Pancreas (tissue), 10 donors: ENCODE measurements around the gene BRD7. TPM values are rescaled to one million over a fixed set of nuclear protein-coding genes. Genes with fewer than 3 reads are reported as not detected.

Experiments used
- ATAC-seq, 4 donors: fragments of 200-7000 bp; cut with Tn5 transposase; one replicate each; pipeline versions ENCODE4 v1.8.0 to v1.9.1; 2020; ENCODE audit warnings: mild to moderate bottlenecking in 4 of 4, moderate library complexity in 4 of 4
- DNase-seq, 6 donors: peaks; one replicate each; pipeline ENCODE4 v3.0.0-alpha.2; 2020
- FAIRE-seq: peaks from 2 replicates; lab custom pipeline; 2012; peaks lifted over from hg19 to GRCh38; lab: Jason Lieb, UNC
- H3K27ac ChIP-seq, 4 donors: fragments of 200-600 bp; sonication (generic); 1 replicate in 3 of 4; 2 replicates in 1 of 4; pipeline versions ENCODE4 v1.5.0 to v1.8.0; 2020
- H3K27me3 ChIP-seq, 4 donors: fragments of 200-600 bp; one replicate each; pipeline ENCODE4 v1.8.0; 2021
- H3K36me3 ChIP-seq, 3 donors: fragments of 200-600 bp; sonication (generic) in 1 of 3; one replicate each; pipeline versions ENCODE4 v1.5.0 to v1.8.0; 2020 to 2021
- H3K4me1 ChIP-seq, 3 donors: fragments of 200-600 bp; one replicate each; pipeline ENCODE4 v1.8.0; 2021
- H3K4me3 ChIP-seq, 4 donors: fragments of 200-600 bp; sonication (generic) in 2 of 4; one replicate each; pipeline versions ENCODE4 v1.5.0 to v1.8.0; 2020 to 2021
- H3K9me3 ChIP-seq, 4 donors: fragments of 200-600 bp; one replicate each; pipeline ENCODE4 v1.8.0; 2021
- WGBS, 2 donors: extraction: QIAGEN DNeasy Blood & Tissue Kit; methylation state at CpG; one replicate each; pipeline ENCODE4 v1.1.7; 2013; 5-methylcytosine and 5-hydroxymethylcytosine counted together
- intact Hi-C, 3 donors: fragments of 100-400 bp; cut with DNase I; formaldehyde crosslinking; loops; one replicate each; pipeline versions ENCODE4 v1.11.1 to v1.14.2; 2022
- polyA plus RNA-seq, 2 donors: library from polyadenylated mRNA; stranded (reverse); fragments of 200-250 nt; gene quantifications; one replicate each; pipeline ENCODE4 v1.2.3, GENCODE V29; 2013
- total RNA-seq, 6 donors: library from RNA; stranded (reverse); fragmentation: NEBNext Ultra II Directional in 4 of 6; extraction: Animal tissue kit (Norgen Biotek cat#: 25700) in 4 of 6; gene quantifications; one replicate each; pipeline versions ENCODE4 v1.2.1 to v1.2.4, GENCODE V29; 2021 to 2023
- TF ChIP-seq, protein P1 (sequence below), 4 donors: fragments of 200-600 bp; sonication (generic) in 3 of 4; IDR thresholded peaks; one replicate each; pipeline versions ENCODE4 v1.5.0 to v1.8.0; 2021; ENCODE audit warnings: antibody characterized with exemption in 4 of 4
- donor health status: healthy with polysubstance abuse.
- donor health status: DM: no; HTN: no; CAD: no; lungs with moderate emphysema.
- donor health status: DM: no; HTN: no; CAD: no.
- donor health status: control.
- donor health status: control.
- donor health status: Bipolar disorder and iron deficiency.
- donor health status: DM: yes; HTN: yes; CAD: no.
- donor health status: DM: no; HTN: no; CAD: no.
- donor health status: DM: no; HTN: no; CAD: no.
- donor health status: DM: yes; HTN: yes; CAD: no.

Gene BRD7
- total and polyA plus RNA-seq, 8 donors, result 23.4 to 40.4 (median 32.4) TPM

DNA sequence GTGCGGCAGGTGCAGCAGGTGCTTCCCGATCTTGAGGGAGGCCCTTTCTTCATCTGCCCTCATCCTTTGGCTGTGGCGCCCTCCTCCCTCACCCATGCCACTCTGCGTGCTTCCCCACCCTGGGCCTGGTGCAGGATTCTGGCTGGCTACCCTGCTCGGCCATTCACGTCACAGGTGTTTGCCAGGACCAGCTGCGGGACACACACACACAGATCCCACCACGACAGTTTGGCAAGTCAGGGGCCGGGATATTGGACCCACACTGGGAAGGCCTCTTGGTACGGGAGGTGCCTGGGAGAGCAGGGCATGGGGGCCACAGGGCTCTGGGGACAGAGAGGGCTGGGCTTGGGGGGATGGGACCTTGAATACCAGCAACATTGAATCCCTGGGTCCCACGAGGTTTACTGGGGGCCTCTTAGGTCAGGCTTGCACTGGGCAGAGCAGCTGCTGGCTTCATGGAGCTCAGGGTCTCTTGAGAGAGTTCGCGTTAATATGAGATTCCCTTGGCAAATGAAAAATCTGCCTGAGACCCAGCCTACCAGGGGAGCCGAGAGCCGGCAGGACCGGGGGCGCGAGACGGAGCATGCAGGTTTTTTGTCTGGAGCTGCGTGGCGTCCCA is 87.3 kb downstream of the BRD7 start:
- TF ChIP-seq, protein P1, sequence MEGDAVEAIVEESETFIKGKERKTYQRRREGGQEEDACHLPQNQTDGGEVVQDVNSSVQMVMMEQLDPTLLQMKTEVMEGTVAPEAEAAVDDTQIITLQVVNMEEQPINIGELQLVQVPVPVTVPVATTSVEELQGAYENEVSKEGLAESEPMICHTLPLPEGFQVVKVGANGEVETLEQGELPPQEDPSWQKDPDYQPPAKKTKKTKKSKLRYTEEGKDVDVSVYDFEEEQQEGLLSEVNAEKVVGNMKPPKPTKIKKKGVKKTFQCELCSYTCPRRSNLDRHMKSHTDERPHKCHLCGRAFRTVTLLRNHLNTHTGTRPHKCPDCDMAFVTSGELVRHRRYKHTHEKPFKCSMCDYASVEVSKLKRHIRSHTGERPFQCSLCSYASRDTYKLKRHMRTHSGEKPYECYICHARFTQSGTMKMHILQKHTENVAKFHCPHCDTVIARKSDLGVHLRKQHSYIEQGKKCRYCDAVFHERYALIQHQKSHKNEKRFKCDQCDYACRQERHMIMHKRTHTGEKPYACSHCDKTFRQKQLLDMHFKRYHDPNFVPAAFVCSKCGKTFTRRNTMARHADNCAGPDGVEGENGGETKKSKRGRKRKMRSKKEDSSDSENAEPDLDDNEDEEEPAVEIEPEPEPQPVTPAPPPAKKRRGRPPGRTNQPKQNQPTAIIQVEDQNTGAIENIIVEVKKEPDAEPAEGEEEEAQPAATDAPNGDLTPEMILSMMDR (IDR thresholded peaks at IDR 0.05), result no peak
- Histone ChIP-seq H3K36me3 (no peaks in the 10 kb centered on the region), H3K9me3 (no peaks in the 10 kb centered on the region), H3K4me1 (no peaks in the 10 kb centered on the region), H3K27ac (peak overlapping the region in 2 of 4 donors; percentile 28 to 56), H3K4me3 (peak overlapping the region in 1 of 4 donors; percentile 1), H3K27me3 (no peaks in the 10 kb centered on the region)
- DNase-seq, result peak in 1 of 6 donors; percentile 56
- FAIRE-seq, result no peak
- intact Hi-C loops, result no loop called here
- 87 to 92% methylated on average over 21 of the region's 21 CpGs for WGBS, 2 donors
- no peak for ATAC-seq

GRCh38 chr16:50280932-50281331 is 87.9 kb downstream of the BRD7 start:
- Histone ChIP-seq H3K27ac (no peak overlapping the region), H3K4me1 (no peaks in the 10 kb centered on the region), H3K9me3 (no peaks in the 10 kb centered on the region), H3K27me3 (no peaks in the 10 kb centered on the region), H3K36me3 (no peaks in the 10 kb centered on the region), H3K4me3 (no peak overlapping the region)
- no peak for ATAC-seq
- WGBS, 2 donors, result 86 to 92% methylated on average over 5 of the region's 5 CpGs
- DNase-seq, result peak in 2 of 6 donors; percentile 17 to 40
- intact Hi-C loops, result no loop called here
- TF ChIP-seq, protein P1 (IDR thresholded peaks at IDR 0.05), result no peak
- no peak for FAIRE-seq

DNA sequence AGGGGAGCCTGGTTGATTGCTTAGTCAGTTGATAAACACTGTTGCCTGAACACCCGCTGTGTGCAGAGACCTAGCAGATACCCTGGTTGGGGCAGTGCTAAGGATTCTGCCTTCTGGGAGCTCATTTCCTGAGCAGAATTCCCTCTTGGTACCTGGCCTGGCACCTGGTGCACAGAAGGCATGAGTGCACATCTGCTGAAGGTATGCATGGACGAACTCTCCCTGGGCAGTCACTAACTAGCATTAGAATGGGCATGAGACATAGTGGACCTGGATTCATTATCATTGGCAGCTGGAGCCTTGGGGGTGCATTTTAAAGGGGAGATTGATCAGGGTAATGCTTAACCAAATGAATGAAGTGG is 89.3 kb downstream of the BRD7 start:
- no peak overlapping the region for H3K4me3 ChIP-seq
- TF ChIP-seq, protein P1 (IDR thresholded peaks at IDR 0.05), result no peak
- intact Hi-C loops, result no loop called here
- H3K27me3 ChIP-seq, result no peaks in the 10 kb centered on the region
- H3K27ac ChIP-seq, result peak overlapping the region in 1 of 4 donors; percentile 13
- no peak for FAIRE-seq
- peak in 1 of 6 donors; percentile 12 for DNase-seq
- 75 to 88% methylated on average over 2 of the region's 2 CpGs for WGBS, 2 donors
- ATAC-seq, result no peak
- no peaks in the 10 kb centered on the region for H3K4me1 ChIP-seq
- no peaks in the 10 kb centered on the region for H3K36me3 ChIP-seq
- H3K9me3 ChIP-seq, result no peaks in the 10 kb centered on the region

DNA sequence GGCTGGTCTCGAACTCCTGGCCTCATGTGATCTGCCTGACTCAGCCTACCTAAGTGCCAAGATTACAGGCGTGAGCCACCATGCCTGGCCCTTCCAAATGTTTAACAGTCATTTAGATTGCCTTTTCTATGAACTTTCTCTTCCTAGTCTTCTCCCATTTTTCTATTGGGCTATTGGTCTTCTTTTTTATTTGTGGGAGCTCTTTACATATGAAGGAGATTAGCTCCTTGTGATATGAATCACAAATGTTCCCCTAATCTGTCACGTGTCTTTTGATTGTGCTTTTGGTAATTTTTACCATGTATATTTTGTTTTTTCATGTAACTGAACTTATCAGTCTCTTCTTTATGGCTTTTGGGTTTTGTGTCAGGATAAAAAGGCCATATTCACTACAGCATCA is 90.5 kb downstream of the BRD7 start:
- DNase-seq, result no peak
- H3K27ac ChIP-seq, result no peak overlapping the region
- no peak for FAIRE-seq
- ATAC-seq, result no peak
- H3K36me3 ChIP-seq, result no peaks in the 10 kb centered on the region
- intact Hi-C loops, result no loop called here
- no peaks in the 10 kb centered on the region for H3K9me3 ChIP-seq
- no peaks in the 10 kb centered on the region for H3K27me3 ChIP-seq
- TF ChIP-seq, protein P1 (IDR thresholded peaks at IDR 0.05), result no peak
- H3K4me3 ChIP-seq, result no peak overlapping the region
- no peaks in the 10 kb centered on the region for H3K4me1 ChIP-seq
- 50 to 62% methylated on average over 3 of the region's 3 CpGs for WGBS, 2 donors

GRCh38 chr16:50276801-50277555 is 91.8 kb downstream of the BRD7 start:
- ATAC-seq, result no peak
- FAIRE-seq, result no peak
- Histone ChIP-seq H3K36me3 (no peaks in the 10 kb centered on the region), H3K4me1 (no peaks in the 10 kb centered on the region), H3K27ac (no peak overlapping the region), H3K27me3 (no peaks in the 10 kb centered on the region), H3K9me3 (no peaks in the 10 kb centered on the region), H3K4me3 (no peak overlapping the region)
- intact Hi-C loops, result no loop called here
- no peak for DNase-seq
- TF ChIP-seq, protein P1 (IDR thresholded peaks at IDR 0.05), result no peak
- 86 to 89% methylated on average over 4 of the region's 4 CpGs for WGBS, 2 donors
